Measurements from ENCODE around the gene NSUN3. TPM values are rescaled to one million over a fixed set of nuclear protein-coding genes. Genes with fewer than 3 reads are reported as not detected.

NSUN3 gene
- total and polyA plus RNA-seq, 11 donors: 2.9 to 11.2 (median 7.2) TPM

DNA sequence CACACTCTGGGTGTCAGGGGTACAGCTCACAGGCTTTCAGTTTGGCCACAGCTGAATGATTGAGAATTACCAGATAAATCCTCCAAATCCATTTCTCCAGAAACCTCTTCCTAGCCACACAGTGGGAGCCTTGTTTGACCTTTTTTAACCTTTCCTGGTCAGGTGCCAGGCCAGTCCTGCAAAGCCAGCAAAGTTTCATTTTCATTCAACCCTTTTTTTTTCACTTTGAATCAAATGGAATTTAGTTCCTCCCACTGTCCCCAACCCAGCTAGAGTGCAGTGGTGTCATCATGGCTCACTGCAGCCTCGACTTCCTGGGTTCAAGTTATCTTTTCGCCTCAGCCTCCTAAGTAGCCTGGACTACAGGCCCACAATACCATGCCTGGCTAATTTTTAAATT, 67.8 kb downstream of the NSUN3 start:
- no peak for TF ChIP-seq CTCF (IDR thresholded peaks at IDR 0.05)
- Histone ChIP-seq H3K9me3 (no peaks in the 10 kb centered on the region), H3K4me3 (no peak overlapping the region), H3K27me3 (no peaks in the 10 kb centered on the region), H3K27ac (no peak overlapping the region), H3K4me1 (peaks cover 0 to 8% (median 0%) of the 10 kb centered on the region in 12 donors), H3K36me3 (peaks cover 0 to 36% (median 28%) of the 10 kb centered on the region in 9 donors)
- intact Hi-C loops (cut with DNase I): no loop called here
- no peak for ATAC-seq
- WGBS, 4 donors: 73 to 87% (median 80%) methylated on average over 2 of the region's 2 CpGs
- DNase-seq: no peak

DNA sequence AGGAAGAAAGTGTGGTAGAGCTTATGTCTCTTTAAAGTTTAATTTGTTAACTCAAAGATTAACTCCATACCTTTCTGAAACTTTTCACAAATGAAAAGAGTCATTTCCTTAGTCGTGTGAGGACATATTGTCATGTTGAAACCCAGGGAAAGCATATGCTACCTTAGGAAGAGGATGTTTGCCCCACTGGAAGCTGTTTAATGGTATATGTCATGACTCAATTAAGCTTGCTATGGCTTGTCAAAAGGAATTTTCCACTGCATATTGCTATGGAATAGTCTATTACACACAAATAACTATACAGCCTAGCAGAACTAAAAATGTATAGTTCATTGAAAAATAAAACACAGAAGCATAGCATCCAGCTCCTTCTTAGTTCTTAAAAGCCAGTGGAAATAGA, 69.9 kb downstream of the NSUN3 start:
- H3K27ac ChIP-seq: no peak overlapping the region
- peaks cover 0 to 8% (median 0%) of the 10 kb centered on the region in 12 donors for H3K4me1 ChIP-seq
- 24 to 45% (median 26%) methylated on average over 1 of the region's 1 CpG for WGBS, 4 donors
- peaks cover 0 to 15% (median 10%) of the 10 kb centered on the region in 9 donors for H3K36me3 ChIP-seq
- no peak for DNase-seq
- ATAC-seq: no peak
- no peak overlapping the region for H3K4me3 ChIP-seq
- intact Hi-C loops (cut with DNase I): no loop called here
- no peak for TF ChIP-seq POLR2A (IDR thresholded peaks at IDR 0.05)
- TF ChIP-seq CTCF (IDR thresholded peaks at IDR 0.05): no peak
- H3K9me3 ChIP-seq: no peaks in the 10 kb centered on the region
- H3K27me3 ChIP-seq: no peaks in the 10 kb centered on the region

GRCh38 chr3:94136133-94136532, 73.3 kb downstream of the NSUN3 start:
- Histone ChIP-seq H3K27ac (no peak overlapping the region), H3K4me1 (no peaks in the 10 kb centered on the region), H3K9me3 (no peaks in the 10 kb centered on the region), H3K4me3 (no peak overlapping the region), H3K27me3 (no peaks in the 10 kb centered on the region), H3K36me3 (no peaks in the 10 kb centered on the region)
- ATAC-seq (no peak), DNase-seq (no peak)
- intact Hi-C loops (cut with DNase I): no loop called here
- WGBS, 4 donors: 63 to 82% (median 72%) methylated on average over 1 of the region's 1 CpG
- TF ChIP-seq POLR2A (IDR thresholded peaks at IDR 0.05): no peak
- no peak for TF ChIP-seq CTCF (IDR thresholded peaks at IDR 0.05)

DNA sequence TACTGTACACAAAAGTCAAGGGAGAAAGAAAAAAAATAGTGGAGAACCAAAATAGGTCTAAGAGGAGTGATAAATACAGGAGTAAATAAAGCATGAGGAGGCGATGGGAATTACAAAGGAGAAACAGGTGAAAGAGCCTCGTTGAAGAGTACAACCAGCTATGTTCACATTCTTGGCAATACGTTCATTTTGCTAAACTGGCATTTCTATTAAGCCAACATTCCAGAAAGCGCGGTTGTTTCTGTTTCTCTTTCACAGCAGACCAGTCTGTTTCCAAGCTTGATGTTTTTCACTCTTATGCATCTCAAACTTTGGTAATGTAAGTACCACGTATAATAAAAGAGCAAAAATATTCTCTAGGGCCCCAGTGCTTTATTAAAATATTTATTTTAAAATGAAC, 74.5 kb downstream of the NSUN3 start:
- H3K27me3 ChIP-seq: no peaks in the 10 kb centered on the region
- no peaks in the 10 kb centered on the region for H3K4me1 ChIP-seq
- TF ChIP-seq POLR2A (IDR thresholded peaks at IDR 0.05) (no peak), CTCF (IDR thresholded peaks at IDR 0.05) (no peak)
- no peak overlapping the region for H3K4me3 ChIP-seq
- WGBS, 4 donors: 79 to 84% (median 80%) methylated on average over 6 of the region's 6 CpGs
- H3K9me3 ChIP-seq: no peaks in the 10 kb centered on the region
- no peak overlapping the region for H3K27ac ChIP-seq
- intact Hi-C loops (cut with DNase I): no loop called here
- no peak for DNase-seq
- ATAC-seq: no peak
- H3K36me3 ChIP-seq: no peaks in the 10 kb centered on the region

All from heart left ventricle (tissue), 16 donors.